OCI-LY7 (cell line): ENCODE measurements around the gene ZSCAN10. TPM values are rescaled to one million over a fixed set of nuclear protein-coding genes. Genes with fewer than 3 reads are reported as not detected.
A peak's percentile ranks its signal among the peaks of the same experiment; 100 is the strongest.
"Not testable (repeated sequence)": the region's sequence is repeated elsewhere in the genome, so short reads cannot be mapped to it uniquely, and the experiment has no call there.

Experiments used
- BruUV-seq: library from RNA; stranded (reverse); fragments of 400-500 nt; replicated peaks from 2 replicates; lab custom pipeline; 2021; lab: Mats Ljungman, UMichigan
- CTCF ChIA-PET: fragments of 300-600 bp; sonication (Branson Sonifier 250); formaldehyde crosslinking; loops from one replicate; lab custom pipeline; 2022; ENCODE audit warnings: antibody characterized with exemption; ENCODE audit not compliant: unreplicated experiment; lab: Charles Lee
- POLR2A ChIA-PET: fragments of 300-600 bp; sonication (Branson Sonifier 250); formaldehyde crosslinking; loops from one replicate; lab custom pipeline; 2022; ENCODE audit warnings: antibody characterized with exemption; lab: Charles Lee
- DNase-seq: peaks from one replicate; pipeline ENCODE4 v3.0.0-alpha.2; 2015; ENCODE audit warnings: low spot score
- H2AFZ ChIP-seq: fragments of 200-600 bp; sonication (generic), shearing (Covaris generic); 2 replicates; pipeline ENCODE4 v1.6.1; 2014; ENCODE audit warnings: mild to moderate bottlenecking, antibody characterized with exemption, low read length, moderate library complexity
- H3K27ac ChIP-seq: fragments of 200-600 bp; sonication (generic); 2 replicates; pipeline ENCODE4 v1.5.1; 2014; ENCODE audit warnings: mixed run types, low read depth, mild to moderate bottlenecking, moderate library complexity, low read length, inconsistent platforms; ENCODE audit not compliant: poor library complexity, severe bottlenecking
- H3K36me3 ChIP-seq: fragments of 200-600 bp; sonication (generic); 2 replicates; pipeline ENCODE4 v1.6.1; 2014; ENCODE audit warnings: mild to moderate bottlenecking, antibody characterized with exemption, low read length, moderate library complexity, mixed read lengths; ENCODE audit not compliant: insufficient read depth
- H3K4me1 ChIP-seq: fragments of 200-600 bp; sonication (generic); 2 replicates; pipeline ENCODE4 v1.5.1; 2014; ENCODE audit warnings: mild to moderate bottlenecking, low read length; ENCODE audit not compliant: insufficient read depth, poor library complexity, severe bottlenecking
- H3K4me2 ChIP-seq: fragments of 200-600 bp; sonication (generic); 2 replicates; pipeline ENCODE4 v1.6.1; 2014; ENCODE audit warnings: mild to moderate bottlenecking, low read length
- H3K4me3 ChIP-seq: fragments of 200-600 bp; sonication (generic); 2 replicates; pipeline ENCODE4 v1.5.1; 2014; ENCODE audit warnings: mild to moderate bottlenecking, low read depth, low read length; ENCODE audit not compliant: poor library complexity, severe bottlenecking
- H3K79me2 ChIP-seq: fragments of 200-600 bp; sonication (generic); 2 replicates; pipeline ENCODE4 v1.6.1; 2016; ENCODE audit warnings: low read depth, mild to moderate bottlenecking, low read length, moderate library complexity, mixed read lengths; ENCODE audit not compliant: insufficient read depth
- H3K9me2 ChIP-seq: fragments of 200-600 bp; sonication (generic); 2 replicates; pipeline ENCODE4 v1.6.1; 2016; ENCODE audit warnings: mild to moderate bottlenecking, low read length, mixed read lengths; ENCODE audit not compliant: insufficient read depth
- H3K9me3 ChIP-seq: fragments of 200-600 bp; sonication (generic); 2 replicates; pipeline ENCODE4 v1.6.1; 2014; ENCODE audit warnings: mild to moderate bottlenecking, mixed run types, low read length, mixed read lengths
- H4K20me1 ChIP-seq: fragments of 200-600 bp; sonication (generic); 2 replicates; pipeline ENCODE4 v1.6.1; 2014; ENCODE audit warnings: mild to moderate bottlenecking, antibody characterized with exemption, low read length, moderate library complexity, mixed read lengths; ENCODE audit not compliant: insufficient read depth
- CTCF ChIP-seq: fragments of 200-600 bp; sonication (generic); conservative IDR thresholded peaks from 2 replicates; pipeline ENCODE4 v1.5.1; 2014; ENCODE audit warnings: mild to moderate bottlenecking, antibody characterized with exemption, low read length, moderate library complexity, mixed read lengths
- EZH2phosphoT487 ChIP-seq: fragments of 200-600 bp; sonication (generic); IDR thresholded peaks from 2 replicates; pipeline ENCODE4 v1.6.1; 2018; ENCODE audit warnings: low read depth, borderline replicate concordance, mild to moderate bottlenecking, mixed run types, antibody characterized with exemption, low read length, moderate library complexity, mixed read lengths
- intact Hi-C: fragments of 100-400 bp; cut with micrococcal nuclease; formaldehyde crosslinking; loops from one replicate; pipeline ENCODE4 v1.10.0; 2022; ENCODE audit not compliant: unreplicated experiment
- total RNA-seq, 2 experiments: library from RNA; depleted of rRNA in 1 of 2; stranded (reverse); fragments of >200 nt in 1 of 2; shearing (Covaris generic) in 1 of 2; gene quantifications; 2 replicates each; pipeline ENCODE4 v1.2.3, GENCODE V29; 2014 to 2022

ZSCAN10 gene
- total RNA-seq, 2 experiments from 2014 or later: 0.09 to 0.49 TPM

GRCh38 chr16:3054965-3055733, 43.9 kb downstream of the ZSCAN10 start:
- no peaks in the 10 kb centered on the region for H4K20me1 ChIP-seq
- H3K79me2 ChIP-seq: no peaks in the 10 kb centered on the region
- peak; percentile 72 for DNase-seq
- intact Hi-C loops: no loop called here
- no peaks in the 10 kb centered on the region for H3K9me2 ChIP-seq
- no peaks in the 10 kb centered on the region for H3K36me3 ChIP-seq
- no peaks in the 10 kb centered on the region for H3K9me3 ChIP-seq
- ChIA-PET CTCF (no interaction called here), POLR2A (interaction anchor here (1.0 kb wide), 1 partner anchor 26 kb away, joined by 4 read pairs; no protein-coding TSS in a partner anchor)
- peak overlapping the region; percentile 50 for H3K27ac ChIP-seq
- H2AFZ ChIP-seq: 0 out of 2 replicates have a peak overlapping the region, but pooled peaks have one; percentile 10
- peaks cover 45% of the 10 kb centered on the region for H3K4me1 ChIP-seq
- peak overlapping the region; percentile 15 for H3K4me3 ChIP-seq
- H3K4me2 ChIP-seq: peak overlapping the region; percentile 64
- no TSS peak for BruUV-seq
- no peak for TF ChIP-seq CTCF
- no peak for TF ChIP-seq EZH2phosphoT487

- H3K79me2 ChIP-seq, CTCF ChIA-PET, BruUV-seq: not testable (repeated sequence)
These were observed 45.8 kb downstream of the ZSCAN10 start for GRCh38 chr16:3053330-3053710.

GRCh38 chr16:3052571-3053329, 46.3 kb downstream of the ZSCAN10 start:
- H4K20me1 ChIP-seq, DNase-seq, H3K9me2 ChIP-seq, H2AFZ ChIP-seq, CTCF ChIA-PET, H3K4me3 ChIP-seq, POLR2A ChIA-PET, H3K36me3 ChIP-seq, BruUV-seq, H3K79me2 ChIP-seq, H3K4me2 ChIP-seq, H3K27ac ChIP-seq, intact Hi-C loops, H3K9me3 ChIP-seq: not testable (repeated sequence)
- peaks cover 34% of the 10 kb centered on the region for H3K4me1 ChIP-seq

More at GRCh38 chr16:3053330-3053710, 45.8 kb downstream of the ZSCAN10 start:
- POLR2A ChIA-PET, H3K4me2 ChIP-seq, H3K9me3 ChIP-seq, DNase-seq, H4K20me1 ChIP-seq, H3K4me3 ChIP-seq, H2AFZ ChIP-seq, H3K36me3 ChIP-seq, H3K9me2 ChIP-seq, intact Hi-C loops, H3K27ac ChIP-seq: not testable (repeated sequence)
- H3K4me1 ChIP-seq: peaks cover 39% of the 10 kb centered on the region
- TF ChIP-seq CTCF: 0 out of 2 replicates have a peak, but pooled peaks have one; percentile 23
